WTC11 (cell line): ENCODE data around the gene SMOC1.

Experiments
- ATF1 ChIP-seq: sonication (generic); formaldehyde crosslinking; IDR thresholded peaks from 2 replicates; pipeline ENCODE4 v1.8.1; 2023; ENCODE audit warnings: mild to moderate bottlenecking, moderate library complexity, missing genetic modification reagents
- CTCF ChIP-seq: fragments of 200-600 bp; IDR thresholded peaks from 2 replicates; pipeline ENCODE4 v1.8.0; 2022; ENCODE audit warnings: antibody characterized with exemption
- USF1 ChIP-seq: sonication (generic); formaldehyde crosslinking; IDR thresholded peaks from 2 replicates; pipeline ENCODE4 v1.8.0; 2022; ENCODE audit warnings: mild to moderate bottlenecking, missing genetic modification reagents

DNA sequence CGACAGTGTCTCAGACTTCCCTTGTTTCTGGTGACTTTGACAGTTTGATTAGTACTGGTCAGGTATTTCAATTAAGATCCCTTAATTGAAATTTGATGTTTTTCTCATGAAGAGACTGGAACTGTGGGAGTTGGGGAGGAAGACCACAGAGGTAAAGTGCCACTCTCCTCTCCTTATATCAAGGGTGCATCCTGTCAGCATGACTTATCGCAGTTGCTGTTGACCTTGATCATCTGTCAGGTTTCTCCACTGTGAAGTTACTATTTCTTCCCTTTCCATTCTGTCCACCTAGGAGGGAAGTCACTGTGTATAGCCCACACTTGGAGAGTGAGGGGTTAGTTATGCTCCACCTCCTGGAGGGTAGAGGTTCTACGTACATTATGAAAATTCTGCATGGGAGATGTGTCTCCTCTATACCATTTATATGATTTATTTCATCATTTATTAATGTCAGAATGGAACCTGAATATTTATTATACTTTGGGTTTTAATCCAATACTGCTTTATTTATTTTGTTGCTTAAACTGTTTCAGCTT is 40.3 kb upstream of the SMOC1 start:
- TF ChIP-seq USF1 (CRISPR knock-in tag), result no peak
- TF ChIP-seq ATF1 (CRISPR knock-in tag), result no peak
- TF ChIP-seq CTCF, result no peak
